ENCODE results near the gene NGEF. TPM values are rescaled to one million over a fixed set of nuclear protein-coding genes. Genes with fewer than 3 reads are reported as not detected.
"Not testable (repeated sequence)": the region's sequence is repeated elsewhere in the genome, so short reads cannot be mapped to it uniquely, and the experiment has no call there.

The NGEF gene
- total RNA-seq, 1 experiment from 2014 or later = 35.4 TPM

GRCh38 chr2:232927793-232928550 lies 85.1 kb downstream of the NGEF start:
- DNase-seq (ENCODE audit: low read depth) = peak; percentile 23

- peak; percentile 75 for DNase-seq (ENCODE audit: low read depth)
Measured at GRCh38 chr2:232927032-232927792, 85.8 kb downstream of the NGEF start.

- DNase-seq (ENCODE audit: low read depth) = no peak
Measured at GRCh38 chr2:232926431-232926939, 86.6 kb downstream of the NGEF start.

GRCh38 chr2:232925821-232926156 lies 87.3 kb downstream of the NGEF start:
- DNase-seq (ENCODE audit: low read depth) = no peak

GRCh38 chr2:232925153-232925820 lies 87.8 kb downstream of the NGEF start:
- no peak for DNase-seq (ENCODE audit: low read depth)

- DNase-seq (ENCODE audit: low read depth) = no peak
Measured at GRCh38 chr2:232924433-232924832, 88.6 kb downstream of the NGEF start.

- no peak for DNase-seq (ENCODE audit: low read depth)
Measured at GRCh38 chr2:232920760-232921159, 92.3 kb downstream of the NGEF start.

- no peak for DNase-seq (ENCODE audit: low read depth)
Measured at GRCh38 chr2:232920055-232920454, 93.0 kb downstream of the NGEF start.

- DNase-seq (ENCODE audit: low read depth) = no peak
Measured at GRCh38 chr2:232919141-232919540, 93.9 kb downstream of the NGEF start.

GRCh38 chr2:232913903-232914302 lies 99.2 kb downstream of the NGEF start:
- no peak for DNase-seq (ENCODE audit: low read depth)

- DNase-seq (ENCODE audit: low read depth) = no peak
Measured at GRCh38 chr2:232911712-232912277, 101.3 kb downstream of the NGEF start.

GRCh38 chr2:232910376-232910775 lies 102.7 kb downstream of the NGEF start:
- no peak for DNase-seq (ENCODE audit: low read depth)

- no peak for DNase-seq (ENCODE audit: low read depth)
Measured at GRCh38 chr2:232908695-232909094, 104.4 kb downstream of the NGEF start.

- not testable (repeated sequence) for DNase-seq (ENCODE audit: low read depth)
Measured at GRCh38 chr2:232907718-232908085, 105.4 kb downstream of the NGEF start.

- not testable (repeated sequence) for DNase-seq (ENCODE audit: low read depth)
Measured at GRCh38 chr2:232906867-232907717, 106.0 kb downstream of the NGEF start.

- DNase-seq (ENCODE audit: low read depth) = peak; percentile 45
Measured at GRCh38 chr2:232903989-232904388, 109.1 kb downstream of the NGEF start.

GRCh38 chr2:232901736-232902578 lies 111.1 kb downstream of the NGEF start:
- peak; percentile 98 for DNase-seq (ENCODE audit: low read depth)

- no peak for DNase-seq (ENCODE audit: low read depth)
Measured at GRCh38 chr2:232900811-232901735, 112.0 kb downstream of the NGEF start.
